Left ventricle myocardium inferior (tissue), 1 donor: Measurements from ENCODE around the gene GCGR. TPM values are rescaled to one million over a fixed set of nuclear protein-coding genes. Genes with fewer than 3 reads are reported as not detected.

ENCODE experiments used
- DNase-seq: peaks from one replicate; pipeline ENCODE4 v3.0.0-alpha.2; 2020
- H3K27ac ChIP-seq: fragments of 200-600 bp; replicated peaks from 2 replicates; pipeline ENCODE4 v1.8.0; 2021
- H3K27me3 ChIP-seq: fragments of 200-600 bp; 2 replicates; pipeline ENCODE4 v1.8.0; 2021; ENCODE audit warnings: low read depth
- H3K36me3 ChIP-seq: fragments of 200-600 bp; 2 replicates; pipeline ENCODE4 v1.8.0; 2021
- H3K4me1 ChIP-seq: fragments of 200-600 bp; 2 replicates; pipeline ENCODE4 v1.8.0; 2021
- H3K4me3 ChIP-seq: fragments of 200-600 bp; 2 replicates; pipeline ENCODE4 v1.8.0; 2021; ENCODE audit warnings: mild to moderate bottlenecking, moderate library complexity
- H3K9me3 ChIP-seq: fragments of 200-600 bp; replicated peaks from 2 replicates; pipeline ENCODE4 v1.8.0; 2021
- intact Hi-C: fragments of 100-400 bp; cut with micrococcal nuclease; formaldehyde crosslinking; loops from one replicate; pipeline ENCODE4 v1.11.0; 2022
- total RNA-seq: library from RNA; stranded (reverse); fragmentation: NEBNext Ultra II Directional; extraction: Animal tissue kit (Norgen Biotek cat#: 25700); gene quantifications from one replicate; pipeline ENCODE4 v1.2.1, GENCODE V29; 2021
- TF ChIP-seq, protein P1 (sequence below): fragments of 200-600 bp; IDR thresholded peaks from 2 replicates; pipeline ENCODE4 v1.8.0; 2021; ENCODE audit warnings: antibody characterized with exemption, mild to moderate bottlenecking, borderline replicate concordance
- donor health status: DM: no; HTN: yes; CAD: no; lungs with severe emphysema.

GCGR gene
- total RNA-seq, 1 donor from 2014 or later, result not detected

DNA sequence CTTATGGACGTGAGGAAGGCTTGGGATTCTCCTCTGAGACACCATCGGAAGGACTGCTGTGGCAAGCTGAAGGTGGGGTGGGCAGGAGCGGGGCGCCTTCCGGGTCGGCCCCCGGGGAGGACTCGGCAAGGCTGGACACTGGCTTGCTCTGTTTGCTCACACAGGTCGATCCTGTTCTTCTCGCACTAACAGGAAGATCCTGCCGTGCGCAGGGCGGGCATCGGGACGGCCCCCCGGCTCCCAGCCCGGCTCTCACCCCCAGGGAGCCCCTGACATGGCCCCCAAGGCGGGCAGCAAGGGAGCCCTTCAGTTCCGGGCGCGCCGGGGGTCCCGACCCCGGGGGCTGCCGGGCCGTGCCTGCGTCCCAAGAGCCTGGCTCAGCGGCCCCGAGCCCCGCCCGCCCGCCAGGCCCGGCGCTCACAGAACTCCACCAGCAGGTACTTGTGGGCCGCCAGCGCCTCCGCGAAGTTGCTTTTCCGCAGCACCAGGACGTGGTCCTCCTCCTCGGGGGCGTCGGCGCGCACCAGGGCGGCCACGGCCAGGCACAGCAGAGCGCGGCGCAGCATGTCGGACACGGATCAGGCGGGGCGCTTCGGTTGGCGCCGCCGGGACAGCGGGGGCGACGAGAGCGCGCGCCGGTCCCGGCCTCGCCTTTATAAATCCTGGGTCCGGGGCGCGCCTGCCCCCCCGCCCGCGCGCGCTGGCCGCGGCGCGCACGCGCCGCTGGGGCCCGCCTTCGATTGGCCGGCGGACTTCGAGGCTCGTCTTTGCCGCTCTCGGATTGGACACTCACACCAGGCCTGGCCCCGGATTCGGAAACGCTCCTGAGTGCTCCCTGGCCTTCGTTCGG is 56.2 kb downstream of the GCGR start, which contains the start of gene P4HB:
Gene P4HB, minus strand, starts transcription at position 630 of the 850 bp plus-strand sequence. Its CDS starts 64 bp downstream, at position 566.
- intact Hi-C loops, result no loop called here
- Histone ChIP-seq H3K4me1 (peaks cover 78% of the 10 kb centered on the region), H3K4me3 (peak within 1 kb of the TSS; percentile 91), H3K27me3 (no peaks in the 10 kb centered on the region), H3K36me3 (peaks cover 34% of the 10 kb centered on the region), H3K9me3 (no peaks in the 10 kb centered on the region), H3K27ac (peak within 1 kb of the TSS; percentile 97)
- no peak for DNase-seq
- TF ChIP-seq, protein P1, sequence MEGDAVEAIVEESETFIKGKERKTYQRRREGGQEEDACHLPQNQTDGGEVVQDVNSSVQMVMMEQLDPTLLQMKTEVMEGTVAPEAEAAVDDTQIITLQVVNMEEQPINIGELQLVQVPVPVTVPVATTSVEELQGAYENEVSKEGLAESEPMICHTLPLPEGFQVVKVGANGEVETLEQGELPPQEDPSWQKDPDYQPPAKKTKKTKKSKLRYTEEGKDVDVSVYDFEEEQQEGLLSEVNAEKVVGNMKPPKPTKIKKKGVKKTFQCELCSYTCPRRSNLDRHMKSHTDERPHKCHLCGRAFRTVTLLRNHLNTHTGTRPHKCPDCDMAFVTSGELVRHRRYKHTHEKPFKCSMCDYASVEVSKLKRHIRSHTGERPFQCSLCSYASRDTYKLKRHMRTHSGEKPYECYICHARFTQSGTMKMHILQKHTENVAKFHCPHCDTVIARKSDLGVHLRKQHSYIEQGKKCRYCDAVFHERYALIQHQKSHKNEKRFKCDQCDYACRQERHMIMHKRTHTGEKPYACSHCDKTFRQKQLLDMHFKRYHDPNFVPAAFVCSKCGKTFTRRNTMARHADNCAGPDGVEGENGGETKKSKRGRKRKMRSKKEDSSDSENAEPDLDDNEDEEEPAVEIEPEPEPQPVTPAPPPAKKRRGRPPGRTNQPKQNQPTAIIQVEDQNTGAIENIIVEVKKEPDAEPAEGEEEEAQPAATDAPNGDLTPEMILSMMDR, result no peak

DNA sequence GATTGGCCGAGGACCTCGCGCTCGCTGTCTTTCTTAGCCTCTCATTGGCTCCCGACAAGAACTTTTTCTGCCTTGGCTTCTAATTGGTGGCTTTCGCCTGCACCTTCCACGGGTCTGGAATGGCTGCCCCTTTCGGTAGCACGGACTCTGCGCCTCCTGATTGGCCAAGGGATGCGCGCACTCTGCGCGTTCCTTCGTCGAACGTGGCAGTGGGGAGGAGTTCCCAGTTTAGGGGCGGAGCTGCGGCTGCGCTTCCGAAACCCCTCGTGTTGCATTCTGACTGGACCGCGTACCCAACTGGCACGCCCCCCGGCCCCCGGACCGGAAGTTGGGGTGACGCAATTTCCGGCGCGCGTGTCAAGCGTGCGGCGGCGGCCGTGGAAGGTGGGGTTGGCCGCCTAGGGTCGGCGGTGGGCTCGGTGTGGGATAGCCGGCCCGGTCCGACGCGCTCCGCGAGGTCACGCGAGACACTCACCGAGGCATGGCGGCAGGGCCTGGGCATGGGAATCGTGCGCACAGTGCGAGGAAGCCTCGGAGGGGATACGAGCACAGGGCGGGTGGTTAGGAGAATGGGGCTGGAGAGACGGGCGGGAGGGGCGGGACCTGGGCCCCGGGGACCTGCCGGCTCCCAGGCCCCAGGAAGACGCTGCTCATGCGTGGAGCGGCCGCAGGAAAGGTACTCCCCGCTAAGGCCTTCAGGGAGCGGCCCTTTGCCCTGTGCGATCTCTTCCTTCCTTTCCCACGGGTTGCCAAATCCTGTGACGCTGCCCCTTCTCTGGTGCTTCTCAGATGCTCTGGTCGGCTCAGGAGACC is 57.0 kb downstream of the GCGR start:
- peak overlapping the region; percentile 97 for H3K27ac ChIP-seq
- H3K9me3 ChIP-seq, result no peaks in the 10 kb centered on the region
- H3K4me1 ChIP-seq, result peaks cover 77% of the 10 kb centered on the region
- TF ChIP-seq, protein P1, result peak; percentile 50
- peaks cover 35% of the 10 kb centered on the region for H3K36me3 ChIP-seq
- peak overlapping the region; percentile 81 for H3K4me3 ChIP-seq
- intact Hi-C loops, result no loop called here
- no peaks in the 10 kb centered on the region for H3K27me3 ChIP-seq
- peak; percentile 99 for DNase-seq

DNA sequence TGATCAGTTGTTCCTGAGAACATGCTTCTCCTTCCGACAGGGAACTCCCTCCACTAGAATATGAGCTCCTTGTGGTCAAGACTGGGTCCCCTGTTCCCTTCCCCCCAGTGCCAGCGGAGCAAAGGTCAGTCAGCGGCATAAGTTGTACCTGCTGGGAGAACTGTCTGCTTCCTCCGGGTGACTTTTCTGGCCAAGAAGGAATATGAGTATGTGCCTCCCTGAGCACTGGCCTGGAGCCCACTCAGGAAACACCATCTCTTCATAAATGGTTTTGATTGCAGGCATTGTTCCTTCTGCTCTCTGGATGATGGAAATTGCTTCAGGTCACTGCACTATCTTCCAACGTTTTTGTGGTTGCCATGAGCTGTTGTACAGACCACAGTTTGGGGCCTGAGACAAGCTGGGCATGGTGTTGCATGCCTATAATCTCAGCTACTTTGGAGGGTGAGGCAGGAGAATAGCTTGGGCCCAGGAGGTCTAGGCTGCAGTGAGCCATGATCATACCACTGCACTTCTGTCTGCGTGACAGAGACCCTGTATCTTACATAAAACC is 59.2 kb downstream of the GCGR start:
- intact Hi-C loops, result no loop called here
- Histone ChIP-seq H3K27ac (peak overlapping the region; percentile 97), H3K4me1 (peaks cover 80% of the 10 kb centered on the region)

More for the DNA sequence above, 59.2 kb downstream of the GCGR start:
- Histone ChIP-seq H3K9me3 (no peaks in the 10 kb centered on the region), H3K4me3 (no peak overlapping the region), H3K27me3 (no peaks in the 10 kb centered on the region), H3K36me3 (peaks cover 22% of the 10 kb centered on the region)
- TF ChIP-seq, protein P1, result no peak
- DNase-seq, result no peak

Other genes with a start within 250 kb of the GCGR start
- 87.5 TPM for gene NPLOC4, start 167.0 kb upstream of the GCGR start, total RNA-seq
- 0.30 TPM for gene TSPAN10, start 167.0 kb upstream of the GCGR start, total RNA-seq
- not detected for gene PDE6G, start 147.6 kb upstream of the GCGR start, total RNA-seq
- 18.4 TPM for gene OXLD1, start 137.5 kb upstream of the GCGR start, total RNA-seq
- 5.6 TPM for gene CCDC137, start 137.4 kb upstream of the GCGR start, total RNA-seq
- 9.0 TPM for gene ARL16, start 120.4 kb upstream of the GCGR start, total RNA-seq
- 50.5 TPM for gene HGS, start 120.1 kb upstream of the GCGR start, total RNA-seq
- gene MRPL12, start 100.8 kb upstream of the GCGR start, total RNA-seq, result 157 TPM
- gene SLC25A10, start 91.9 kb upstream of the GCGR start, total RNA-seq, result 8.2 TPM
- 110 TPM for gene MCRIP1, start 29.1 kb downstream of the GCGR start, total RNA-seq
- gene PPP1R27, start 30.9 kb downstream of the GCGR start, total RNA-seq, result 0.25 TPM
- gene P4HB, start 56.4 kb downstream of the GCGR start, total RNA-seq, result 267 TPM
- 95.1 TPM for gene ARHGDIA, start 67.2 kb downstream of the GCGR start, total RNA-seq
- 32.1 TPM for gene ALYREF, start 87.4 kb downstream of the GCGR start, total RNA-seq
- 161 TPM for gene ANAPC11, start 87.6 kb downstream of the GCGR start, total RNA-seq
- 0.19 TPM for gene NPB, start 98.1 kb downstream of the GCGR start, total RNA-seq
- gene PCYT2, start 107.2 kb downstream of the GCGR start, total RNA-seq, result 48.1 TPM
- gene SIRT7, start 114.0 kb downstream of the GCGR start, total RNA-seq, result 8.5 TPM
- gene MAFG, start 123.6 kb downstream of the GCGR start, total RNA-seq, result 24.3 TPM
- gene PYCR1, start 133.2 kb downstream of the GCGR start, total RNA-seq, result 3.8 TPM
- 7.2 TPM for gene MYADML2, start 143.1 kb downstream of the GCGR start, total RNA-seq
- not detected for gene NOTUM, start 157.0 kb downstream of the GCGR start, total RNA-seq
- 27.5 TPM for gene ASPSCR1, start 173.5 kb downstream of the GCGR start, total RNA-seq
- gene CENPX, start 218.7 kb downstream of the GCGR start, total RNA-seq, result 26.3 TPM
- 4.3 TPM for gene LRRC45, start 219.2 kb downstream of the GCGR start, total RNA-seq
- gene RAC3, start 227.5 kb downstream of the GCGR start, total RNA-seq, result 0.82 TPM
- gene DCXR, start 233.5 kb downstream of the GCGR start, total RNA-seq, result 219 TPM
- 21.1 TPM for gene RFNG, start 247.7 kb downstream of the GCGR start, total RNA-seq
- gene GPS1, start 247.7 kb downstream of the GCGR start, total RNA-seq, result 85.9 TPM